ENCODE results near the gene TDRD7.

The TDRD7 gene

DNA sequence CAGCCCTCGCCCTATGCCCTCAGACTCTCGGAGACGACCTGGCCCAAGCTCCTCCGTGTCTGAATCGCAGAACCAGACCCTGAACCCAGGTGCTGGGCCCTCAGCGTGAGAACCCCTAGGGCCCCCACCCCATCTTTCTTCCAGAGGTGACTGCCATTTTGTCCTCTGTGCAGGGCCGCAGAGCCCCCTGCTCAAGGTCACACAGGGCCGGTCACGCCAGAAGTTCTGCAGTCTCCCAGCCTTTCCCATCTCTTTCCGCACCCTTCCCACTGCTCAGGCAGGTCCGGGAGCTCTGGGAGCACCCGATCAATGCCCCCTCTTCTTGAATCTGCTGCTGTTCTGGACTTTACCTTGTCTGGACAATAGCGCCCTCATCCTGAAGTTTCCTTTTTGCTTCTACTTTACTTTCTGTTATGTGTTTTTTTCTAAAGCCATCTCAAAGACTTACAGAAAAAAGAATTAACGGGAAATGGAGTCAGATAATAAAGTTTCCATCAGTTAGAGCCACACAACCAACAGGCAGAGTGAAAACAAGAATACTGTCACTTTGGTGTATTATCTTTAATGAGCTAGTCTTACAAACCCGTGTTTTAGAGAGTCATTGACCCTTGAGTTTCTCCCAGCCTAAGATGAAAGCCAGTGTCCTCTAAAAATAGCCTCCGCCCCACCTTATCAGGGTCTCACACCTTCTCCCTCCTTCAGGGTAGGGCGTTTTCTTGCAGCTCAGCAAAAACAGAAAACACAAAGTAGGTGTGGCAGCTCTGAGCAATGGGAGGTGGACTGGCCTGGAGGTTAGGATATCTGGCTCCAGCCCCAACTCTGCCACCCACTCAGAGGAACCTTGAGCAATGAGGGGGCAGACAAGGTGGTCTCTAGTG, 91.3 kb downstream of the TDRD7 start:
- DNase-seq (ENCODE audit: low read depth in 1 of 2, low spot score in 1 of 2) = no peak

- no peak for DNase-seq (ENCODE audit: low read depth in 1 of 2, low spot score in 1 of 2)
These were observed 91.9 kb downstream of the TDRD7 start for GRCh38 chr9:97503862-97504210.

GRCh38 chr9:97504381-97505216, 92.7 kb downstream of the TDRD7 start:
- no peak for DNase-seq (ENCODE audit: low read depth in 1 of 2, low spot score in 1 of 2)

GRCh38 chr9:97505845-97506244, 93.9 kb downstream of the TDRD7 start:
- DNase-seq (ENCODE audit: low read depth in 1 of 2, low spot score in 1 of 2) = no peak

- no peak for DNase-seq (ENCODE audit: low read depth in 1 of 2, low spot score in 1 of 2)
These were observed 94.4 kb downstream of the TDRD7 start for GRCh38 chr9:97506306-97506705.

DNA sequence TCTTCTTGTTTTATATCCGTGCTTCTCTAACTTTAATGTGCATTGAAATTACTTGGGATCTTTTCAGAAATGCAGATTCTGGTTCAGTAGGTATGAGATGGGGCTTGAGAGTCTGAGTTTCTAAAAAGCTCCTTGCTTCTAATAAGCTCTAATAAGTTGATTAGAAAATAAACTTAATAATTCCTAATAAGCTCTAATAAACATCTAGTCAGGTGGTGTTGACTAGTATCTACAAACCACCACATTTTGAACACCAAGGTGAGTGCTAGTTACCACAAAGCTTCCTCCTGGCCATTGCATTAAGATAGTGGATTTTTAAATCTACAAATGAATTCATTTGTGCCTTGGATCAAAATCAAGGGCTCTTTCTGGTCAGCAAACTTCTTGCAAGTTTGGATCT, 94.9 kb downstream of the TDRD7 start:
- no peak for DNase-seq (ENCODE audit: low read depth in 1 of 2, low spot score in 1 of 2)

DNA sequence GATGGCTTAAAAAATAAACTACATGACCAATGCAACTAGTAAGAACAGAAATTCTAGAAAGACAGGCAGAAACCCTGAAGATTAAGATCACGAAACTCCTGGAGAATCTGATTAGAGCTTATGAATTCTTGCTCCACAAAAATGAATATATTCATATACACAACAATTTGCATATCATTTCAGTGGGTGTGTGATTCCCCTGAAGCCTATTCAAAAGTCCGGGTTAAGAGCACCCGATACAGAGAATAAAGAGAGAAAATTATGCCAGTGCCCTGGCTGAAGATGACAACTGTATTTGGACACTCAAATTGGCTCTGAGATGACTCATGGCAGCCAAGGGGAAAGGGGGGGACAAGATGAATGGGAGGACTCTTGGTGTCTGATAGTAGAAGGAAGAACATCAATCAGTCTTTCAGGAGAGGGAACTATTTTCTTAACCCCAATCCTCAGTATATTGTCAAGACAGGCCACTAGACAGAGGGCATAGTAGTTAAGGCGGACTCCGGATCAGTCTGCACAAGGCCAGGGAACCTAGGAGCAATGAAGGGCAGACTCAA, 95.6 kb downstream of the TDRD7 start:
- no peak for DNase-seq (ENCODE audit: low read depth in 1 of 2, low spot score in 1 of 2)

- DNase-seq (ENCODE audit: low read depth in 1 of 2, low spot score in 1 of 2) = no peak
These were observed 97.0 kb downstream of the TDRD7 start for GRCh38 chr9:97508852-97509251.

DNA sequence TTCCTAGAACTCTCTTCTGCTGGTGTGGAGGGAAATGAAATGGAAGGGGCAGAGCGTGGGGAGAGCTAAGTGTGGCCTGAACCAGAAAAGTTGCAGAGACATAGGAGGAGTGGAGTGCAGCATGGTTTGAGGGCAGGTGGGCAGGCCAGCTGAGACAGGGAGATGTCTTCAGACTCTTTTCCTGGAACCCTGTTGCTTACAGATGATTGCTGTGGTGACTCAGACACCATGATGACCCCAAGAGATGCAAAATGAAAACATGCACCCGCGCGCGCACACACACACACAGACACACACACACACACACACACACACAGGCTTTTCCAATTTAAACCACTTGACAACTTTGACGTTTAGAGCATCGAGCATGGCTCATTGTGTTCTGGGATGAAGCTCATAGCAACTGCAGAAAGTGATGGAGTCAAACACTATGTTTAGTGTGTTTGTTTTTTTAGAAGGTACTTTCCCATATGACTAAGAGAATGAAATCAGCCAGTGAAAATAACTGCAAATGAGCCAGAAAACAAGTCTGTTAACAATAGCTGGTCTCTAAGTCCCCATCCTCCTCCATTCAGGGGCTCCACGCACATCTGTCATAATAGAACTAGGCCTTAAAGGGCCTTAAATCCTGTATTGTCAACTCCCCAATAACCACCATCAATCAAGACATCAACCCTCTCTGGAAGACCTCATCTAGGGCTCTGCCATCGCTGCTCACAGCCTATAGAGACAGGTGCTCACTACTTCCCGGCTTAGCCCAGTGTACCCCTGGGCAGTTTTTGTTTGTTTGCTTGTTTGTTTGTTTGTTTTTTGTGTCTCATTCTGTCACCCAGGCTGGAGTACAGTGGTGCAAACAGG, 99.1 kb downstream of the TDRD7 start:
- DNase-seq (ENCODE audit: low read depth in 1 of 2, low spot score in 1 of 2) = no peak

DNA sequence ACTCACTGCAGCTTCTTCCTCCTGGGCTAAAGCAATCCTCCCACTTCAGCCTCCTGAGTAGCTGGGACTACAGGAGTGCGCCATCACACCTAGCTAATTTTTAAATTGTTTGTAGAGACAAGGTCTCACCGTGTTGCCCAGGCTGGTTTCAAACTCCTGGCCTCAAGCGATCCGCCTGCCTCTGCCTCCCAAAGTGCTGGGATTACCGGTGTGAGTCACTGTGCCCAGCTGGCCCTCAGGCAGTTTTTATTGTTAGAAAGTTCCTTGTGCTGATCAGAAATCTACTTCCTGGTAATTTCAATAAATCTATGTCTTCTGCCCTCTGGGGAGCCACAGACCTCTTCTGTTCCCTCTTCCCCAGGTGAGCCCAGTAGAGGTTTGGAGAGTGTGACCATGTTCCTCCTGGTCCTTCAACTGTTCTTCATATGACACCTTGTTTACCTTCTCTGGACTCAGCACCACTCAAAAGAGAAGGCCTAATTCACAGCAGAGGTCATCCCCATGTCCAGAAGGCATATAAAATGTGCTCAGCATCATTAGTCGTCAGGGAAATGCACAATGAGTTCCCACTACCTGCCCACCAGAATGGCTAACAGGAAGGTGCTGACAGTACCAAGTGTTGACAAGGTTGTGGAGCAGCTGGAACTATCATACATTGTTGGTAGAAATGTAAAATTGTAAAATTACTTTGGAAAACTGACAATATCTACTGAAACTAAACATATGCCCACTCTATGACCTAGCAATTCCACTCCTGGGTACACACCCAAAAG, 99.9 kb downstream of the TDRD7 start:
- no peak for DNase-seq (ENCODE audit: low read depth in 1 of 2, low spot score in 1 of 2)

GRCh38 chr9:97512966-97513560, 101.2 kb downstream of the TDRD7 start:
- DNase-seq (ENCODE audit: low read depth in 1 of 2, low spot score in 1 of 2) = no peak

DNA sequence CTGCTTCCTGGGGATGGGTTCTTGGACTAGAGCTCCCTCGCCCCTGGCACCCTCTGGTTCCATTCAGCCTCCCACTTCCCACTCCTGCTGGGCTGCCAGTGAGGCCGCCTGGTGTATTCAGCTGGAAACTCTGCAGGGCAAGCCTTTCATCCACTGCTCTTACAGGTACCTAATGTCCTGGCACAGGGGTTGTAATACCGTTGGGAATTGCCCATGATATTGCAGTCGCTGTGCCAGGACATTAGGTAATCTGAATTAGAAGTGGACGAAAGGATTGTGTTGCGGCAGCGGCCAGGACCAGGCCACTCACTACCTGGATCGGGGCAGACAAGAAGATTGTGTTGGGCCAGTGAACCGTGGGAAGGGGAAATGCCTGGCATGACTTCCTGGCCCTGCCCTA, 102.6 kb downstream of the TDRD7 start:
- DNase-seq (ENCODE audit: low read depth in 1 of 2, low spot score in 1 of 2) = no peak

DNA sequence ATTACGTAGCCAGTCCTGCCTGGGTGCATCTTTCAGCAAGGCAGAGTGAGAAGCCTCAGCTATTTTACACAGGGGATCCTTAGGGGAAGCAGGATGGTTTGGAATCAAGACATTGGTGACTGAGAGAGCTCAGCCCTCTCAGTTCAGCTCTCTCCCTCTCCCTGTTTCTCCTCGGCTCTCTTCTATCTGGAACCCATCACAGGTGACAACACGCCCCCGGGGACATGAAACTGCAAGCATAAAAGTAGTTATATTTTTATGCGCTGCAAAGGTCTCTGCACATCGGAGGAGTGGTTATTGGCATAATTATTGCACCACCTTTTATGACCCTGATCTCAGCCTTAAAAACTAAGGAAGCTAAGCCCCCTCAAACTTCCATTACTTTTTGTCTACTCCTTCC, 103.8 kb downstream of the TDRD7 start:
- DNase-seq (ENCODE audit: low read depth in 1 of 2, low spot score in 1 of 2) = no peak

GRCh38 chr9:97516111-97516510, 104.2 kb downstream of the TDRD7 start:
- no peak for DNase-seq (ENCODE audit: low read depth in 1 of 2, low spot score in 1 of 2)

GRCh38 chr9:97517331-97518089, 105.6 kb downstream of the TDRD7 start:
- no peak for DNase-seq (ENCODE audit: low read depth in 1 of 2, low spot score in 1 of 2)

GRCh38 chr9:97518166-97518908, 106.4 kb downstream of the TDRD7 start:
- no peak for DNase-seq (ENCODE audit: low read depth in 1 of 2, low spot score in 1 of 2)

GRCh38 chr9:97518909-97519307, 107.0 kb downstream of the TDRD7 start:
- no peak for DNase-seq (ENCODE audit: low read depth in 1 of 2, low spot score in 1 of 2)

GRCh38 chr9:97519441-97519970, 107.6 kb downstream of the TDRD7 start:
- no peak for DNase-seq (ENCODE audit: low read depth in 1 of 2, low spot score in 1 of 2)

Data from activated T-helper 1 cell treated with anti-CD3 and anti-CD28 coated beads, Interleukin-2, amount 50 U/mL, for 16 hours (primary cell).